Central memory CD4-positive, alpha-beta T cell (primary cell): ENCODE measurements around the gene CSF3R.
"Not testable (repeated sequence)": the region's sequence is repeated elsewhere in the genome, so short reads cannot be mapped to it uniquely, and the experiment has no call there.

Source experiments
- DNase-seq: peaks from one replicate; pipeline ENCODE4 v3.0.0; 2022

CSF3R gene

DNA sequence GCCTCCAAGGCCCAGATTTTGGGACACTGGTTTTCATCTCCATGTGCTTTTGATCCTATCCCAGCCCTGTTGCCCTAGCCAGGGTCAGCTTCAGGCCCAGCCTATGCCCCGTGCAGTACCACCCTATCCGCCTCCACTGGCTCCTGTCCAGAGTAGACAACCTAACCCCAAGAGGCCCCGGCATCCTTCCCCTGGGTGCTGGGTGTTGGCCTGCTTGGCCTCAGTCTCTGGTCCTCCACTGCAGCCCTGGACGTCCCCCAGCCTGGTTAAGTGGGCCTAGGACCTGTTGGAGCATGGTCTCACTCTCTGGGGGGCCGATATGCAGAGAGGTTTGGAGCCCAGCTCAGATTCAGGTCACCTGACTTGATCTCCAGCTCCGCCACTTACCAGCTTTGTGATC lies 1.6 kb downstream of the CSF3R start:
- no peak for DNase-seq

DNA sequence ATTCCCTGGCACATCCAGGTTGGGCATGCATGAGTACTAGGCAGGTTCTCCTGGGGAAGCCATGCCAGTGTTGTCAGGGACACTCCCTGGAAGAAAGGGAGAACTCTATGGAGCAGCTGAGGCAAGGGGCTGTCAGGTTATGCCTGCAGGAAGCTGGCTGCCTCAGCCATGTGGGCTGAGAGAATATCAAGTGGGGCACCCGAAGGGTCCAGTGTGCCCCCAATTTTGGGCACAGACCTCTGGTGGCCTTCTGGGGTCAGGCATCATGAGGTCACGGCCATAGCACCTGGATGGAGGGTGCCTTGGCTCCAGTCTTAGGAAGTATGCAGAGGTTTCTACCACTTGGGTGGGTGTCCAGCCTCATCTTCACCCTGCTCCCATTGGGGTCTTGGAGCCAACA lies 2.6 kb downstream of the CSF3R start:
- no peak for DNase-seq

DNA sequence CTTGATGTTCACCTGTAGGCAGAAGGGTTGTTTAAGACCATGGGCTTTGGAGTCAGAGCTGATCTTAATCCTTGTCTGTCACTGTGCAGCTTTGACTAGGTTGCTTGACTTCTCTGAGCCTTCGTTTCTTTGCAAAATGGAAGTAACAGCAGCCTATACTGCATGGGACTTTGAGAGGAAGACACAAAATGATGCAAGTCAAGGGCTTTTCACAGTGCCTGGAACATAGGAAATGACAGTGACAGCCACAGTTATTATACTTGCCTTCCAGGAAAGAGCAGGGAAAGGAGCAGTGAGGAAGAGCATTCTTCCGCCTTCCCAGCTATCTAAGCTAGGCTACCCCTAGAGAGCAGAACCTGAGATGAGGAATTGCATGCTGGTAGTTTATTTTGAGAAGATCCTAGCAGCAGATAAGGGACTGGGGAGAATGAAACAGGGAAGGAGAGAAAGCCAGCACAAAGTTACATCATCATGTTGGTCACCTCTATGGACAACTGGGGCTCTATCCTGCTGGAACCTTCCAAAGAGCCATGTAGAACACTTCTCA lies 3.1 kb downstream of the CSF3R start:
- DNase-seq = no peak

DNA sequence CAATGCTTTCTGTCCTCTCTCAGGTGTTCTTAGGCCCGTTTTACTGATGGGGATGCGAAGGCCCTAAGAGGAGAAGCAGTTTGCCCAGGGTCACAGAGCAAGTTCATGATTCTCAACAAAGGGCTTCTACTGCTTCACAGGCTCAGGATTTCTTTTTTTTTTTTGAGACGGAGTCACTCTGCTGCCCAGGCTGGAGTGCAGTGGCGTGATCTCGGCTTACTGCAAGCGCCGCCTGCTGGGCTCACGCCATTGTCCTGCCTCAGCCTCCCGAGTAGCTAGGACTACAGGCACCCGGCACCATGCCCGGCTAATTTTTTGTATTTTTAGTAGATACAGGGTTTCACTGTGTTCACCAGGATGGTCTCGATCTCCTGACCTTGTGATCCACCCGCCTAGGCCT lies 5.1 kb downstream of the CSF3R start:
- not testable (repeated sequence) for DNase-seq

DNA sequence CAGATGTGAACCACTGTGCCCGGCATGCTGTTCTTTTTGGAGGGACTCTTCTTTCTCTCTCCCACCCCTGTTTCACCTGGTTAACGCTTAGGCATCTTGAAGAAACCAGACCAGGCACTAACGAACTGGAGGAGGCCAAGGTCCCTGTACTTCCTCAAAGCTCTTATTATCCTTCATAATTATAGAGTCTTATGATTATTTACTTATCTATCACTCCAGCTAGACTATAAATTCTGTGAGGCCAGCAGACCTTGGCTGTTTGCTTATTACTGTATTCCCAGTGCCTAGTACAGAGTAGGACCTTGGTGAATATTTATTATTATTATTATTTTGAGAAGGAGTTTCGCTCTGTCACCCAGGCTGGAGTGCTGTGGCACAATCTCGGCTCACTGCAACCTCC lies 5.8 kb downstream of the CSF3R start:
- DNase-seq = no peak

DNA sequence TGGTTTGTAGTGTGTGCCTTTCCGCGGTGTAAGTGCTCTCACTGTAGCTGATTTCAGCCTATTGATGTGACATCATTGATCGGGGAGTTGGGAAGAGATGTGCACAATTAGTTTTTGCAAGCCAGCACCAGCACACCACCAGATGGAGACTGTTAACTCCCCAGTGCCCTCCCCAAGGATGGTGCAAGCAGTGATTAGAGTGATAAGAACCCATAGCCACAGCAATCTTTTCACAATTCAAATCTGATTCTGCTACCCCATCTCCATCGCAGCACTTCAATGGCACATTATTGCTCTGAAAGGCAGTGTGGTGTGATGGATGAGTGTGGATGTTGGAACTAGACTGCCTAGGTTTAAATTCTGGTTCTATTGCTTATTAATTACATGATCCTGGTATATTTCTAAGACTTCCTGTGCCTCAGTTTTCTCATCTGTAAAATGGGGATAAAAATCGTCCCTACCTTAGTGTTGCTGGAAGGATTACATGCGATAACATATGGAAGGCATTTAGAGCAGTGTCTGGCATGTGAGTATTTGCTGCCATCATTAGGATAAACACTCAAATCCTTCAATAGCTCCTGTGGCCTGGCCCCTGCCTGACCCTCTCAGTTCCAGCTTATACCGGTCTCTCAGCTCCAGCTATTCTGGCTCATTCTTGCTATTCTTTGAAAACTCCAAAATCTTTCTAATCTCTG lies 6.7 kb downstream of the CSF3R start:
- DNase-seq = no peak

DNA sequence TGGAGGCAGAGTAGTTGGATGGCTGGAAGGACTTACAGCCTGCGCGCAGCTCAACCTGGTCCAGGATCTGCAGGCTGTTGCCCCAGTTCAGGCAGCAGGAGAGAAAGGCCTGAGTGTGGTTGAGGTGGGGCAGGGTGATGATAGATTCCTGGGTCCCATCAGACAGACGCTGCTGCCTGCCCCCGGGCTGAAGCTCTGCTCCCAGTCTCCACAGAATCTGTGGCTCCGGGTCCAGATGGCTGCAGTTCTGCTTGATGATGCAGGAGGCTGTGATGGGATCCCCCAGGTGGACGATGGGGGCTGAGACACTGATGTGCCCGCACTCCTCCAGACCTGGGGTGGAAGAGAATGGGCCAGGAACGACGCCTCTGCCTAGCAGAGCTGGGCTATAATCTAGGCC lies 7.4 kb downstream of the CSF3R start:
- DNase-seq = no peak

DNA sequence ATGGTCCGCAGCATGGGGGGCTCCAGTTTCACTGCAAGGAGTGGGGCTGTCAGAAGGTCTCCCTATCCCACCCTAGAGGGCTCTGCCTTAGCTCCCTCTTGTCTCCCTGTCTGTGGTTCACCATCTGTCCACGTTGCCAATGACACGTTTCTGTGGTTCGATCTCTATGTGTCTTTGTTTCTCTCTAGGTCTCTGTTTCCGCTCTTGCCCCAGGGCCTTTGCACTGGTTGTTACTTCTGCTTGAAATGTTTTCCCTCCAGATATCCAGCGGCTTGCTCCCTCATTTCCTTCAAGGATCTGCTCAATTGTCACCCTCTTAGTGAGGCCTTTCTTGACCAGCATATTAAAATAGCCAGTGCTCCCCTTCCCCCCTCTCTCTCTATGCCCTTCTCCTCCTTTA lies 10.1 kb downstream of the CSF3R start:
- DNase-seq = no peak

DNA sequence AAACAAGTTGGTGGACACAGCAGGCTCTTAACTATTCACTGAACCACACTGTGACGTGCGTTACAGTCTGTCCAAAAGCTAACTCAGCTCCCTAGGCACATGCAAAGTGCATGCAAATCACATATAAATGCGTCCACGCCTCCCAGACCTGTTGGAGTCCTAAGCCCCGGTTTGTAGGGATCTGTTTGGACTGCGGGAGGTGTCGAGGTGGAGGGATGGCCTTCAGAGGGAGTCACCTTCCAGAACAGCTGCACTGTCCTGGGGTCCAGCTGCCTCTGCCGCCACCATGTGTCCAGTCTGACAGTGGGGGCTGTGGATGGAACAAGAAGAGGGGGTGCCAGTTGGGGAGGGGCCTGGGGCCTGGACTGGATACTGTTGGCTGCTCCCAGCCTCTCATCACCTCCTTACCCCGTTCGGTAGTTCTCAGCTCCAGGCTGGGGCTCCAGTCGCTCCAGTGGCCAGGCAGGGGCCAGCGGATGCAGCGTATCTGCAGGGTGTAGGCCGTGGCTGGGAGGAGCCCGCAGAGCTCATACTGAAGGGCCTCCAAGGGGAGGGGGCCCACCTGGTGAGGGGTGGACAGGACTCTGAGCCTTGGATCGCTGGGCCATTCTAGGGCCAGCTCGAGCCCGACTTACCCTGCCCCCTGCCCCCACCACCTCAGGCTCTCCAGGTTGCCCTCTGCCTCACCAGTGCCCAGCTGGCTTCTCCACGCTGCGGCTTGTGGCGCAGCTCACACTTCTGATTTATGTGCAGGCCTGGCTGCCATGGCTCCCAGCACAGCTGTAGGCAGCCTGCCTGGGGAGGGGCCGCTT lies 10.7 kb downstream of the CSF3R start:
- DNase-seq = no peak

DNA sequence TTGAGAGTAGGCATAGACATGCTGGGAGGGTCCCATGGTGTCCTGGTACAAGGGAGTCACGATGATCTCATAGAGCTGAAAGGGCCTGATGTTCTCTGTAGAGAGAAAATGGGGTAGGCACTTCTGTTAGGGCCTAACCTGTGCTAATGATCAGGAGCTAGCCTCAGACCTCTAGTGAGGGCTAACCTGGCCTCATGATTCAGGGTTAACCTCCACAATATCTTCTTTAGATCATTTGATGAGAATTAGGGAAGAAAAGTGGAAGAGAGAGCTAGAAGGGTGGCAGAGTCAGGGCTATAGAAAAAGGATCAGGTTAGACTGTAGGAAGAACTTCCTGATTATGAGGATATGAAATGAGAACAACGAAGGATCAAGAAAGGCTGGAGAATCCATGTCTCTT lies 13.6 kb downstream of the CSF3R start:
- no peak for DNase-seq

DNA sequence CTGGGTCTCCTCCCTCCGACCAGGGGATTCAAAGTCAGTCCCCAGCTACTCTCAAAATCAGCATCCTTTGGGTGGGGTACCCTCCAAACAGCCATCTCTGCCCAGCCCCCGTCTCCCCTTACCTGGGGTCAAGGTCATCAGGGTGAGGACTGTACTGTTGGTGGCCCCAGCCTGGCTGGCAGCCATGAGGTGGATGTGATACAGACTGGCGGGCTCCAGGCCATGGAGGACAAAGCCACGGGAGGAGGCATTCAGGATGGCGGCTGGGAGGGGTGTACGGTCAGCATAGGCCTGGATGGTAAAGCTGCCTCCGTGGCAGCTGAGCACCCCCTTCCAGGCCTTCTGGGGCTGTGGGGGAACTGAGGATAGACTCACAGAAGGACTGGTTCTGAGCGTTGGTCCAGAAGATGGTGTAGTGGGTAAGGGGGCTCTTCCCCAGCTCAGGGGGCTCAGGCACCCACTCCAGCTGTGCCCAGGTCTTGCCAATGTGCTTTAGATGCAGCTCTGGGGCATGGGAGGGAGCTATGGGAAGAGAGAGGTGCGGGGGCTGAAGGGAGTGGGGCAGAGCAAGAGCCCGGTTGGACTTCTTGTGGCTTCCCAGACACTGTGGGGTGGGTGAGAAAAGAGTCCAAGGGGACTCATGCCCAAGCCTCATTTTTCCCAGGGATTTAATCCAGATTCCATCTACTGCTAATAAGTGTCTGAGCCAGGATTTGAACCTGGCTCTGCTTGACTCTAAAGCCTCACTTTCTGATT lies 14.8 kb downstream of the CSF3R start:
- DNase-seq = no peak

DNA sequence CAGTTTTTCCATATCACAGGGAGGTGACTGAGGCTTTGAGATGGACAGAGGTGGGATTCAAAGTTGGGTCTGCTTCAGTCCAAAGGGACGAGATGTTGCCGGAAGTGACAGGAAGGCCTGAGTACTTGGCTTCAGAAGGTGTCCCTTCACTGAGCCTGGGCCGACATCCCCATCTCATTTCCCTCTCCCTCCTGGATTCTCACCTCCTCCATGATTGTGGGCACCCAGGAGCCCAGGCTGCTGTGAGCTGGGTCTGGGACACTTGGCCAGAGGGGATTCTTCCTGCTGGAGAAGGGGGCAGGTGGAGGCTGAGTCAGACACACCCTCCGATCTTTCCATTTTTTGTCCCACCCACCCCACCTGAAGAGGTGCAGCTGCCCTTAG lies 15.7 kb downstream of the CSF3R start:
- no peak for DNase-seq

DNA sequence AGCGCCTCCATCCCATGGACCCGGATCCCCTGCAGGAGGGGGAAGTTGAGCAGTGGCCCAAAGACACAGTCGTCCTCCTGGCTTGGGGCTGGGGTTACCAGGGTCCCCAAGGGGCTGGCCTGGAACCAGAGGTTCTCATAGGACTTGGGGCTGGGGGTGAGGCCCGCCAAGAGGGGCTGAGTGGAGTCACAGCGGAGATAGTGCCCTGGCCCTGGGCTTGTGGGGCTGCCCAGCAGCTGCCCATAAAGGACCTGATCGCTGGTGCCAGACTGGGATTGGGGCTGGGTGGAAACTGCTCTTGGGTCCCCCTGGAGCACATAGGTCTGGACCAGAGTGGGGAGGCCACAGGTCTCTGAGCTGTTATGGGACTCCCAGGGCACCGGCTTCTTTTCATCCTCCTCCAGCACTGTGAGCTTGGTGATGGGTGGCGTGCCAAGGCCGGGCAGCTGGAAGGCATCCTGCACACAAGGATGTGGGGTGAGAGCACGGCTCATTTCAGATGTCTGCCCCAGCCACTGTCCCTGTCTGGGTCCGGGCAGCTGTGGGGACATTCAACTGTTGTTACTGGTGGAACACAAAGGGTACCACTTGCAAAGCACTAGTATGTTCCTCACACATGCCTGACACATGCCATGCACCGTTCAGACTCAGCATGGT lies 16.2 kb downstream of the CSF3R start:
- no peak for DNase-seq

DNA sequence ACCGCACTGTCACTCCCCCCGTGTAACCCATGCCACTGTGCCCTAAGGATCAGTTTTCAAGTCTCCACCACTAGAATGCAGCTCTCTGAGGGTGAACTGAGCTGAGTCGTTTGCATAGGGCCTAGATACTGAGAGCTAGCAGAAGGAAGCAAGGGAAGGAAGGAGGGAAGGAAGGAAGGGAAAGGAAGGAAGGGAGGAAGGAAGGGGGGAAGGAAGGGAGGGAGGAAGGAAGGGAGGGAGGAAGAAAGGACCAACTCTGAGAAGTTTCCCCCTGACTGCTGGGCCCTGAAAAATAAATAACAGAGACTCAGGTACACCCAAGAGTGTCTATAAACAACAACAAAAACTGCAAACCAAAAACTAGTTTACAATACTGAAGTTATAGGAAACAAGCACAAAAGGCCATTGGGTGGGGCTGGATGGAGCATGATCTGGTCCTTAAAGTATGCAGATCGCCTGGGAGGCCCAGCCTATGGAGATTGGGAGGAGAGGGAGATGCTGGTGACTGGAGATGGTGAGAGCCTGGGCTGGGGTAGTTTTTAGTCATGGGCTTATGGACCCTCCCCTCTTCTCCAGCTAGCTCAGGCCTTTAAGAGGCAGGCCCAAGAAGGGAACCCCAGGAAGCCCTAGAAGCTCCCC lies 16.9 kb downstream of the CSF3R start:
- no peak for DNase-seq

DNA sequence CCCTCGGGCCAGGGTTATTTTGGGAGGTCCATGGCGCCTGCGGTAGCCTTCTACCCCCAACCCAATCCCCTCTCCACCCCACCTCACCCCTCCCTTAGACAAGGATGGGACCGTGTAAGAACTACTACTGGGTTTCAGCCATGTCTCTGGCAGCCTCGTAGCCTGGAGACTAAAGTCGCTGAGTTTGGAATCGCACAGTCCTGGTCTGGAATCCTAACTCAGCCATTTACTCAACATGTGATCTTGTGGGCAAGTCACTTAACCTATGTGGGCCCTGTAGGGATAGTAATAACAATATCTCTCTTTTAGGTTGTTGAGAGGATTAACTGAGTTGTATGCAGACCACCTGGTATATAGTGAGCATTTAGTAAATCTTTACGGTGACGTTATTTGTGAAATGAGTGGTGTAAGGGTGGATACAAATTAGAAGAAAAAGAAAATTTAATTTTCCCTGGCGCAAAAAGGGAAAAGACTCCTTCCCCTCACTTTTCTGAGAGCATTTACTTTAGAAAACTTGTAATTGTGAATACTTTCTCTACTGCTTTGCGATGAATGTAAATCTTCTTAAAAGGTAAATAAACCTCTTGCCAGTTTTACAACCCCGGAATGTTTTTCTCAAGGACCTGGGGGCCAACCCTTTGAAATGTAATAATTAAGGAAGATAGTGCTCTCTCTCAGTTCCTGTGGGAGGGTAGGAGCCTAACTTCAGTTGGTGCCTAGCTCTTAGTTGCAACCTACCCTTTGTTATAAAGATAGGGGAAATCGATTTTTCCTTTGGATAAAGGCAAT lies 17.9 kb downstream of the CSF3R start:
- DNase-seq = no peak

DNA sequence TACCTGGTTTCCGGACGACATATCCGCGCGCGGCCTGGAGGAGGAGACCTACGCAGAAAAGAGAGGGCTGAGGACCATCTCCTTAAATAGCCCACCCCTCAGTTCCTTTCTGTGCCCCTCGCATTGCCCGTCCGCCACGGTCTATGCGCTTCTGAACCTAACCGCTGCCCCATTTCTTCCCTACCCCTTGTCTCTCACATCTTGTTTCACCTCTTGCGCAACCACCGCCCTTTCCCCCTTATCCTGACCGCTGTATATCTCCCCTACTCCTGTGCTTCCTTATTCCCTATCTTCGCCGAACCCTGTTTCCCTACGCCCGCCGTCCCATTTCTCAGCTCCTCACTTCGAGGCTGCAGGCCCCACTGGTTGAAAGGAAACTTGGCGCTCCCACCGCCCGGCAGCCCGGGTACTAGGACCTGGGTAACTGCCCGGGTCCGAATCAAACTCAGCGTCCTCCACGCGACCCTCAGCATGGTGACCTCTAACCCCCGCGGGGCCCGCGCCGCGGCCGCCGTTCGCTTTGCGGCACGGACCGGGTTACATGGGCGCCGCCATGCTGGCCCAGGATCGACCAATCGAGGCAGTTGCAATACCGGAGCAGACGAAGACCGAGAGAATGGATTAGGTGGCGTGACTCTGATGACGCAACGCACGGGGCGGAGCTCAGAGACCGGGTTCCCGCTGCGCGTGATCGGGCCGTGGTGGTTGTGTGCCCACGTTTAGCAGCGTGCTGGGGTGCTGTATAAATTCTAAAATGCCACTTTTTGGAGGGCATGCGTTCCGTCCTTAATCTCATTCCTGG lies 18.7 kb downstream of the CSF3R start, which contains the start of gene MRPS15:
Gene MRPS15, minus strand, starts transcription at position 582 of the 802 bp plus-strand sequence. Its CDS starts 109 bp downstream, at position 473.
- DNase-seq = peak; percentile 91

DNA sequence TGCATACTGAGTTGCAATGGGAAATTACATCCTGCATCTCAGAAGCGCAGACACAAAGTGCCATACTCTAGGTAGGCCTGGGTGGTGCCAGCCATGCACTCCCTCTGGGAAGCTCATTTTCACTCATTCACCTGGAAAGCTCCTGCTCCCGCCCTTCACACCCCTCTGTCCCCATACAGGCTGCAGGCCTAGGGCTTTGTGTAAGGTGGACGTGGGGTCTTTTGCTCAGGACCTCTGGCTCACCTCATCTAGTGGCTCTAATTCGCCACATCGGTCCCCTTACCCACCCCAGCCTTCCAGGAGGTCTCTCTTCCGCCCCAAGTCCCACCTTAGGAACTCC lies 19.3 kb downstream of the CSF3R start:
- DNase-seq = no peak

DNA sequence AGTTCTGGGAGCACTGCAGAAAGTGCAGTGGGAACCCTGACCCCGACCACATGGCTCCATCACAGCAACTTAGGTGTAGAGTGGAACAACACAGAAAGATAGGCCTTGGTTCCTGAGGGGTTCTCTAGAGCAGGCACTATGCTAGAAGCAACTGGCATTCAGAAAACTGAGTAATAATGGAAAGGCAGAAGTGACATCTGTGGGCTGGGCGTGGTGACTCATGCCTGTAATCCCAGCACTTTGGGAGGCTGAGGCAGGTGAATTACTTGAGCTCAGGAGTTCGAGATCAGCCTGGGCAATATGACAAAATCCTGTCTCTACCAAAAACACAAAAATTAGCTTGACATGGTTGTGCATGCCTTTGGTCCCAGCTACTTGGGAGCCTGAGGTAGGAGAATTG lies 23.8 kb downstream of the CSF3R start:
- no peak for DNase-seq

DNA sequence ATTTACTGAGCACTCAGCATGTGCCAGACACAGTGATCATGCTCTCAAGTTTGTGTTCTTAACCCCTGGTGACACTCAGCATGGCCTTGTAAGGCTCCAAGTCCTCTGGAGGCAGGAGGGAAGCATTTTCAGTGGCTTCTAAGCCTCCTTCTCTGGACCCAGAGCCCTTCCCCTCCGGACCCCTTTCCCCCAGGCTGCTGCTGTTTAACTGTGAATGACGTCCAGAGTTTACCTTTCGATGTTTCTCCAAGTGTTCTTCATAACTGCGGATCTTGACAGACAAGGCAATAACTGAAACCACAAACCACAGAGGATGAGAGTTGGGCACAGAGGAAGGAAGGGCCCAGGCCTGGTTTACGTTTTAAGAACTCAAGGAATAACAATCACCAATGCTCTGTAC lies 25.0 kb downstream of the CSF3R start:
- DNase-seq = peak; percentile 45

DNA sequence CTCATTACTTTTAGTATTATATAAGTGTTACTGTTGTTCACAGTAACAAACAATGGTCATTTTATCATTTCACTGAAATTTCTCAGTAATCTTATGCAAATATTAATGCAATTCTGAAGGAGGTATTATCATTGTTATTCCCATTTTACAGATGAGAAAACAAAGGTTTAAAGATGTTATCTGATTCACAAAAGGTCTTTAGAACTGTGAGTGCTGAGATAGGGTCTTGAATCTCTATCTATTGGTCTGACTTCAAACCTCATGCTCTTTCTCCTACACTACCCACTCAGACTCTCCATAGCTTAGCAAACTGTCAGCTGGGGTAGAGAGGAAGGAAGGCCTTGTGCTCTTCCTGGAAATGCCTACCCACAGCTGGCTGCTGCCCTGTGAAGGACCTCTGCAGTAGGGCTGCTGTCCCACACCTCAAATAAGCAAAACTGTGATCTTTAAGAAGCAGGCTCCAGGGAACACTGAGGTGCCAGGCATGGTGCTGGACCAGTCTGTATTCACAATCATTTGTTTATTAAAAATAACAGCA lies 26.3 kb downstream of the CSF3R start:
- DNase-seq = no peak
